ENCODE results near the gene ASPRV1.

Gene ASPRV1
- total RNA-seq = 0 reads per million in 3 donors

DNA sequence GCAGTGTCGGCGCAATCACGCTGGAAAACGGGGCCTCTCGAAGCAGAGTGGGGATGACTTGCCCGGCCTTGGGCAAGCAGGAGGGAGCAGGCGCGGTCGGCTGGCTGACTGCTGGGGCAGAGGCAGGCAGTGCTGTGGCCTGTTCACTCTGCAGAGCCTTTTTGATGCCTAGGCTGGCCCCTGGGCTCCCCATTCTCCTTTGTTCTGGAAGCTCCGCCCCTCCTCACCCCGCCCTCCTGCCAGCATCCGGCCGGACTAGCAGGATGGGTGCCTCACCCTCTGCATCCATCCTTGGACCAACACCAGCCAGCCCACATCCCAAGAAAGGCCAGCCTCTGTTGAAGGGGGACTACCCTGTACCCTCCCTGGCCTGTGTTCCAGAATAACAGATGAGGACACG lies at the start of gene ASPRV1:
Gene ASPRV1, minus strand, starts transcription at position 136 of the 400 bp plus-strand sequence. CDS start 195 bp downstream, outside the sequence.
- Histone ChIP-seq H3K27ac (ENCODE audit: insufficient read depth, low read length, poor library complexity, severe bottlenecking) (no peak within 1 kb of the TSS), H3K9me3 (ENCODE audit: control insufficient read depth, low read length) (no peaks in the 10 kb centered on the region), H3K27me3 (replicated peaks; ENCODE audit: control insufficient read depth, insufficient read depth, low read length, poor library complexity, severe bottlenecking) (no peaks in the 10 kb centered on the region), H3K4me1 (ENCODE audit: control insufficient read depth, insufficient read depth, low read length, poor library complexity, severe bottlenecking) (no peaks in the 10 kb centered on the region), H3K4me3 (ENCODE audit: insufficient read depth, low read depth, low read length, poor library complexity, severe bottlenecking) (no peak within 1 kb of the TSS), H3K36me3 (ENCODE audit: control insufficient read depth, insufficient read depth, low read length) (no peaks in the 10 kb centered on the region)
- no peak for DNase-seq

DNA sequence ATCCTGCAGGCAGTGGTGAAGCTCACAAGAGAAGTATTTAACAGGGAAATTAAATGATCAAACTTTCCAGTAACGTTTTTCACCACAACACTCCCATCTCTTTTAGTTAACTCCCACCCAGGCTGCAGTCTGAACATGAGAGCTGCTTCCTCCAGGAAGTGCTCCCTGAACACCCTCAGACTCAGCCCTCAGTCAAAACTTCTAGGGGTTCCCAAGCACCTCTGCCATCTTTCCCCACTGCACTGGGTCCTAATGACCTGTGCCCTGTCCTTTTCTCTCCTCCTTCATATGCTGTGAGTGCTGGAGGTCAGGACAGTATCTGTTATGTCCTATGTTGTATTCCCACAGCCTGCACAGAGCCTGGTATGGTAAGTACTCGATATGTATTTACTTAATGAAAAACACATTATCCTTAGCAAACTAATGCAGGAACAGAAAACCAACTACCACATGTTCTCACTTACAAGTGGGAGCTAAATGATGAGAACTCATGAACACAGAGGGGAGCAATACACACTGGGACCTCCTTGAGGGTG lies 49.2 kb upstream of the ASPRV1 start:
- Histone ChIP-seq H3K27me3 (replicated peaks; ENCODE audit: control insufficient read depth, insufficient read depth, low read length, poor library complexity, severe bottlenecking) (no peaks in the 10 kb centered on the region), H3K36me3 (ENCODE audit: control insufficient read depth, insufficient read depth, low read length) (no peaks in the 10 kb centered on the region), H3K4me1 (ENCODE audit: control insufficient read depth, insufficient read depth, low read length, poor library complexity, severe bottlenecking) (no peaks in the 10 kb centered on the region), H3K9me3 (ENCODE audit: control insufficient read depth, low read length) (no peaks in the 10 kb centered on the region), H3K4me3 (ENCODE audit: insufficient read depth, low read depth, low read length, poor library complexity, severe bottlenecking) (no peak overlapping the region), H3K27ac (ENCODE audit: insufficient read depth, low read length, poor library complexity, severe bottlenecking) (no peak overlapping the region)
- no peak for DNase-seq

DNA sequence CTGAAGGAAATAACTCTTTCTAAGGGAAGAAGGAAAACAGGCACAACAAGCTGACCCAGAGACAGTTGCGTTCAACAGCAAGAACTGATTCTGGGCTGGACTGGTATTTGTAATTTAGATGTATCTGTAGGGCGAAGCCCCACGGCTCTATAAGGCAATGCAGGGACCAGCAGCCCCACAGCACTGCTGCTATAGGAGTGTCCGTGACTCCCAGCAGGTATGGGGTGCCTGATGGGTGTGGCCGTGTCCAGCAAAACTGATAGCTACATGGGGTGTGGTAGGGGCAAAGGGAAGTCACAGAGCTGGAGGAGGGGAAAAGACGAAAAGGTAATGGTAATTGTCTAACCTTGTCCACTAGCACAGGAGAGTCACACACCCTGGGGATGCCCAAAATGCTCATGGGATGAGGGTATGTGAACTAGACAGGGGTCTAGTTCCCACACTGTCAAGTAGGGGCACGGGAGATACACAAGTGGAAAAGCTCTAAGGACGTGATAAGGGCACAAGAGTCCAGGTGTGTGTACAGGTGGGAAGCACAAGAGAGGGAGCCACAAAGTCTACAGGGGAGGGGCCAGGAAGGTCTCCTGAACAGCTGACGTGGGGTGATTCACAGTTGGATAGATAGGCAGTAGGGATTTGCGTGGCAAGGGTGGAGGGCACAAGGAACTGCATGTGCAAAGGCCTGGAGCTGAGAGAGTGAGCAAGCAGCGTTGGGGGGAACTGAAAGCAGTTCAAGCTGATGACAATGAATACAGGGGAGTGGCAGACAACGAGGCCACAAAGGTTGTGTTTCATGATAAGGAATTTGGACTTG lies 48.5 kb upstream of the ASPRV1 start:
- H3K9me3 ChIP-seq (ENCODE audit: control insufficient read depth, low read length) = no peaks in the 10 kb centered on the region
- H3K36me3 ChIP-seq (ENCODE audit: control insufficient read depth, insufficient read depth, low read length) = no peaks in the 10 kb centered on the region
- DNase-seq = no peak
- H3K4me3 ChIP-seq (ENCODE audit: insufficient read depth, low read depth, low read length, poor library complexity, severe bottlenecking) = no peak overlapping the region
- no peak overlapping the region for H3K27ac ChIP-seq (ENCODE audit: insufficient read depth, low read length, poor library complexity, severe bottlenecking)
- no peaks in the 10 kb centered on the region for H3K4me1 ChIP-seq (ENCODE audit: control insufficient read depth, insufficient read depth, low read length, poor library complexity, severe bottlenecking)
- H3K27me3 ChIP-seq (replicated peaks; ENCODE audit: control insufficient read depth, insufficient read depth, low read length, poor library complexity, severe bottlenecking) = no peaks in the 10 kb centered on the region

DNA sequence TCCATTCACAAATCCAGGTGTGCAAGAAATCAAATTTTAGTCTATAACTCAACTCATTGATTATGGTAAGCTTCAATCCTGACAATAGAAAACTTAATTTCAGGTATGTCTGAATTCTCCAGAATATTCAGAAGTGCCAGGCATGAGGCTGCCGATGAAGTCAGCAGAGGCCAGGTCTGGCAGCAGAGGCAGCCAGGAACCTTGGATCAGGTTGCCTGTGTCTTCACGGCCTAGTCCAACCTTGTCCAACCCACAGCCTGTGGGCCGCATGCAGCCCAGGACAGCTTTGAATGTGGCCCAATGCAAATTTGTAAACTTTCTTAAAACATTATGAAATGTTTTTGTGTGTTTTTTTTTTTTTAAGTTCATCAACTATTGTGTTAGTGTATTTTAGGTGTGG lies 46.9 kb upstream of the ASPRV1 start:
- H3K4me3 ChIP-seq (ENCODE audit: insufficient read depth, low read depth, low read length, poor library complexity, severe bottlenecking) = no peak overlapping the region
- DNase-seq = no peak
- H3K4me1 ChIP-seq (ENCODE audit: control insufficient read depth, insufficient read depth, low read length, poor library complexity, severe bottlenecking) = no peaks in the 10 kb centered on the region
- H3K36me3 ChIP-seq (ENCODE audit: control insufficient read depth, insufficient read depth, low read length) = no peaks in the 10 kb centered on the region
- no peak overlapping the region for H3K27ac ChIP-seq (ENCODE audit: insufficient read depth, low read length, poor library complexity, severe bottlenecking)
- no peaks in the 10 kb centered on the region for H3K9me3 ChIP-seq (ENCODE audit: control insufficient read depth, low read length)
- no peaks in the 10 kb centered on the region for H3K27me3 ChIP-seq (replicated peaks; ENCODE audit: control insufficient read depth, insufficient read depth, low read length, poor library complexity, severe bottlenecking)

DNA sequence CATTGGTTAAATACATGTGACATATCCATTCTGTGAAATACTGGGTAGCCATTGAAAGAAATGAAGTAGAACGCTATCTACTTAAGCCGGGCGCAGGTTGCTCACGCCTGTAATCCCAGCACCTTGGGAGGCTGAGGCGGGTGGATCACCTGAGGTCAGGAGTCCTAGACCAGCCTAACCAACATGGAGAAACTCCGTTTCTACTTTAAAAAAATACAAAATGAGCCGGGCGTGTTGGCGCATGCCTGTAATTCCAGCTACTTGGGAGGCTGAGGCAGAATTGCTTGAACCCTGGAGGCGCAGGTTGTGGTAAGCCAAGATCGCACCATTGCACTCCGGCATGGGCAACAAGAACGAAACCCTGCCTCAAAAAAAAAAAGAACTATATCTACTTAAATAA lies 45.7 kb upstream of the ASPRV1 start:
- Histone ChIP-seq H3K9me3 (ENCODE audit: control insufficient read depth, low read length) (no peaks in the 10 kb centered on the region), H3K4me3 (ENCODE audit: insufficient read depth, low read depth, low read length, poor library complexity, severe bottlenecking) (no peak overlapping the region), H3K36me3 (ENCODE audit: control insufficient read depth, insufficient read depth, low read length) (no peaks in the 10 kb centered on the region), H3K4me1 (ENCODE audit: control insufficient read depth, insufficient read depth, low read length, poor library complexity, severe bottlenecking) (no peaks in the 10 kb centered on the region), H3K27ac (ENCODE audit: insufficient read depth, low read length, poor library complexity, severe bottlenecking) (no peak overlapping the region), H3K27me3 (replicated peaks; ENCODE audit: control insufficient read depth, insufficient read depth, low read length, poor library complexity, severe bottlenecking) (no peaks in the 10 kb centered on the region)
- no peak for DNase-seq

DNA sequence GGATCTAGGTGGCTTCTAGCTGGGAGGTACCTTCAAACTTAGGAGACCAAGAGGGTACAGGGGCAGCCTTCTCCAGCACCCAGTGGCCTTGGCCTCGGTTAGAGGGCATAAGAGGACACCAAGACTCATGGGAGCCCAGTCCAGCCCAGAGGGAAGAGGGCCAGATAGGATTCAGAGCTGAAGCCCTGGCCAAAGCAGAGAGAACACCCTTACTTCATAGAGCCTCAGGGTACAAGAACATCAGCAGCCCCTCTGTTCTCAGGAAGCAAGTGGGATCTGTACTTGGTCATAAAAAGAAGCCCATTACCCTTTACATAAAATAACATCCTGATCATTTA lies 45.0 kb upstream of the ASPRV1 start:
- H3K36me3 ChIP-seq (ENCODE audit: control insufficient read depth, insufficient read depth, low read length) = no peaks in the 10 kb centered on the region
- H3K27ac ChIP-seq (ENCODE audit: insufficient read depth, low read length, poor library complexity, severe bottlenecking) = no peak overlapping the region
- no peak overlapping the region for H3K4me3 ChIP-seq (ENCODE audit: insufficient read depth, low read depth, low read length, poor library complexity, severe bottlenecking)
- H3K4me1 ChIP-seq (ENCODE audit: control insufficient read depth, insufficient read depth, low read length, poor library complexity, severe bottlenecking) = no peaks in the 10 kb centered on the region
- no peaks in the 10 kb centered on the region for H3K27me3 ChIP-seq (replicated peaks; ENCODE audit: control insufficient read depth, insufficient read depth, low read length, poor library complexity, severe bottlenecking)
- DNase-seq = no peak
- H3K9me3 ChIP-seq (ENCODE audit: control insufficient read depth, low read length) = no peaks in the 10 kb centered on the region

DNA sequence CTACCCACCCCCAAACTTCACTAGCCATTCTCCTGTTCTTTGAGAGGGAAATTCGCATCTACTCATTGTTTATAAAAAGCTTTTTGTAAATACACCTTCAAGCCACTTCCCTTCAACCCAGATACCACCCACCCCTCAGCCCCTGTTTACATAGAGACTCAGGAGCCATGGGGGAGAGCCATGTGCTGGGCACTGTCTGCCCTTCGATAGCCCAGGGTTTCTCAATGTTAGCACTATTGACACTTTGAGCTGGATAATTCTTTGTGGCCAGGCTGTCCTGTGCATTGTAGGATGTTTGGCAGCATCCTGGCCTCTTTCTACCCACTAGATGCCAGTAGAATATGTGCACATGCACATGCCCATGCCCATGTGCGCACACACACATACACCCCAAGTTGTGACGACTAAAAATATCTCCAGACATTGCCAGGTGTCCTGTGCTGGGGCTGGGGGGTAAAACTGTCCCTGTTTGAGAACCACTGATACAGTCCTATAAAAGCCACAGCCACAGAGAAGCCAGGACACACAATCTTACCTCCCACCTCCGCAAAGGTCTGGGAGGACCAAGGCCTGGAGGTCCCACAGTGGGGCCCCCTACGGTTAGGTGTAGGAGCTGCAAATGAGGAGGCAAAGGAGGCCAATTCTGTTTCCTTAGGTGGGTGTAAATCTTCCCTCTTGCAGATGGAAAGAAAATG lies 44.5 kb upstream of the ASPRV1 start:
- DNase-seq = no peak
- Histone ChIP-seq H3K4me1 (ENCODE audit: control insufficient read depth, insufficient read depth, low read length, poor library complexity, severe bottlenecking) (no peaks in the 10 kb centered on the region), H3K27me3 (replicated peaks; ENCODE audit: control insufficient read depth, insufficient read depth, low read length, poor library complexity, severe bottlenecking) (no peaks in the 10 kb centered on the region), H3K4me3 (ENCODE audit: insufficient read depth, low read depth, low read length, poor library complexity, severe bottlenecking) (no peak overlapping the region), H3K9me3 (ENCODE audit: control insufficient read depth, low read length) (no peaks in the 10 kb centered on the region), H3K27ac (ENCODE audit: insufficient read depth, low read length, poor library complexity, severe bottlenecking) (no peak overlapping the region), H3K36me3 (ENCODE audit: control insufficient read depth, insufficient read depth, low read length) (no peaks in the 10 kb centered on the region)

DNA sequence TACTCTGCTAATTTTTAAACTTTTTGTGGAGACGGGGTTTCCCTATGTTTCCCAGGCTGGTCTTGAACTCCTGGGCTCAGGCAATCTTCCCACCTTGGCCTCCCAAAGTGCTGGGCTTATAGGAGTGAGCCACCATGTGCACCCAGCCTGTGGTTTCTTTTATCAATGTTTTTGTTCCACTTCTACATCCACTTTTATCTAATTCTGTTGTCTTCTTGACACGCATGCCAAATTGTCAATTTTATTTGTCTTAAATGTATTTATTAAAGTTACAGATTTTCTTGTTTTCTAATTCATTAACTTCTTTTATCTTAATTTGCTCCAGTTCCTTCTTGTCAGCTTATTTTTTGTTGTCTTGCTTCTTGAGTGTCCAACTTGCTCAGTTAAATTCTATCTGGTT lies 43.8 kb upstream of the ASPRV1 start:
- no peak overlapping the region for H3K27ac ChIP-seq (ENCODE audit: insufficient read depth, low read length, poor library complexity, severe bottlenecking)
- H3K36me3 ChIP-seq (ENCODE audit: control insufficient read depth, insufficient read depth, low read length) = no peaks in the 10 kb centered on the region
- no peak overlapping the region for H3K4me3 ChIP-seq (ENCODE audit: insufficient read depth, low read depth, low read length, poor library complexity, severe bottlenecking)
- H3K27me3 ChIP-seq (replicated peaks; ENCODE audit: control insufficient read depth, insufficient read depth, low read length, poor library complexity, severe bottlenecking) = no peaks in the 10 kb centered on the region
- H3K4me1 ChIP-seq (ENCODE audit: control insufficient read depth, insufficient read depth, low read length, poor library complexity, severe bottlenecking) = no peaks in the 10 kb centered on the region
- no peak for DNase-seq
- H3K9me3 ChIP-seq (ENCODE audit: control insufficient read depth, low read length) = no peaks in the 10 kb centered on the region

DNA sequence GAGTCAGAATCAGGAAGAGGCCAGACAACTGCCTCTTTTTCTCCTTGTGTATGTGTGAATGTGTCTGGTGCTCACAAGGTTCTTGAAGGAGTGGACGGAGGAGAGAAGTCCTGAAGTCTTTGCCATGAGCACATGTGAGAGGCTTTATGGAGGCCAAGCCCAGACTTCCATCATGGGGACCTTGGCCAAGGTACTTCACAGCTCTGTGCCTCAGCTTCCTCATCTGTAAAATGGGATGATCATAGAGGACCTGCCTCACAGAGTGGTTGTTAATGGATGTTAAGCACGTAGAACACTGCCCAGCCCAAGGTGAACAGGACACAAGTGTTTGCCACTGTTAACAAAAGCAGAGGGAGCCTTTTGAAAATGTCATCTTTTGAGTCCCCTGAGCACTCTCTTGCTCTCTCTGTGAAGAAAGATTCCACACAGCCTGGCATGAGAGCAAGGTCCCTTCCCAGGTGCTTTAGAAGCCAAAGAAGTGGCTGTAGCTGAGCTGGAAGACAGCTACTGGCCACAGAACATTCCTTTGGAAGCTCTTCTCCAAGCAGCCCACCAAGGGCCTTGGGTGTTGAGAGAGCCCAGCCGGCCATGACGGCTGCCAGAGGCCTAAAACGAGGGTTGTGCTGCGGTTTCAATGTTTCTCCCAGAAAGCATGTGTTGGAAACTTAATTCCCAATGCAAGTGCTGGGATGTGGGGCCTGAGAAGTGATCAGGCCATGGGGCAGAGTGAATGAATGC lies 41.8 kb upstream of the ASPRV1 start:
- H3K36me3 ChIP-seq (ENCODE audit: control insufficient read depth, insufficient read depth, low read length) = no peaks in the 10 kb centered on the region
- H3K27ac ChIP-seq (ENCODE audit: insufficient read depth, low read length, poor library complexity, severe bottlenecking) = no peak overlapping the region
- no peaks in the 10 kb centered on the region for H3K27me3 ChIP-seq (replicated peaks; ENCODE audit: control insufficient read depth, insufficient read depth, low read length, poor library complexity, severe bottlenecking)
- no peaks in the 10 kb centered on the region for H3K4me1 ChIP-seq (ENCODE audit: control insufficient read depth, insufficient read depth, low read length, poor library complexity, severe bottlenecking)
- H3K9me3 ChIP-seq (ENCODE audit: control insufficient read depth, low read length) = no peaks in the 10 kb centered on the region
- no peak overlapping the region for H3K4me3 ChIP-seq (ENCODE audit: insufficient read depth, low read depth, low read length, poor library complexity, severe bottlenecking)
- DNase-seq = no peak

Measured in effector memory CD4-positive, alpha-beta T cell (primary cell).